ENCODE measurements around the gene SEPHS2. TPM values are rescaled to one million over a fixed set of nuclear protein-coding genes. Genes with fewer than 3 reads are reported as not detected.

The SEPHS2 gene
- total and polyA plus RNA-seq, 2 donors (not counting 3 experiments of a cell fraction or from before 2014, with no cell fraction given) = 22.9 to 32.8 TPM

DNA sequence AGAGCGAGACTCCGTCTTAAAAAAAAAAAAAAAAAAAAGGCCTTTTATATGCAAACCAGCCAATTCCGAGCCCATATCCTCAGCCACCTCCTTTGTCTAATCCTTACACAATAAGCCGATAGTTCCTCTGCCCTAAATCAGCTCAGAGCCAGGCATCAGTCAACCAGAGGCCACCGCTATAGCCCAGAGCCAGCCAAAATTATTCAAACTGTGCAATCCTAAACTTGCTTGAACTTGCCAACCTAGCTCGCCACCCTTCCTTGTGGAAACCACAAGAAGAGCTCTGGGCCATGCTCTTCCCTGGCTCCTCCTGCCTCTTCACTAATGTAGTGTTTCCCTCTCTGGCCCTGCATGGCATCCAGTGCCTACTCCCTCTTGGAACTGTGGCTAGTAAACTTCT lies 44.5 kb upstream of the SEPHS2 start:
- intact Hi-C loops (cut with micrococcal nuclease) (loop anchor here (5.0 kb wide), 1 partner anchor 43 kb away; the partner anchor contains the start of gene SEPHS2), dilution Hi-C loops (cut with MboI; ENCODE audit: extremely low pct_ligation_motif_present, low sequenced_read_pairs) (no loop called here)
- no peak for FAIRE-seq
- Histone ChIP-seq H3K4me2 (ENCODE audit: insufficient read depth, low read length) (no peak overlapping the region), H3K27ac (ENCODE audit: insufficient read depth, low read depth, low read length) (no peak overlapping the region), H4K20me1 (replicated peaks; ENCODE audit: control insufficient read depth, extremely low read depth, insufficient read depth, low read length) (no peaks in the 10 kb centered on the region), H3K27me3 (ENCODE audit: control insufficient read depth in 2 of 2, insufficient read depth in 2 of 2, low read length in 2 of 2) (no peaks in the 10 kb centered on the region), H3K36me3 (ENCODE audit: control insufficient read depth in 2 of 2, extremely low read depth in 1 of 2, insufficient read depth in 2 of 2, low read length in 2 of 2) (no peaks in the 10 kb centered on the region), H3K4me3 (replicated peaks in 1 of 3; ENCODE audit: insufficient read depth in 1 of 3, low read depth in 1 of 3, low read length in 3 of 3) (no peak overlapping the region), H2AFZ (ENCODE audit: low read depth, low read length) (no peak overlapping the region), H3K79me2 (ENCODE audit: control insufficient read depth, insufficient read depth, low read length) (no peaks in the 10 kb centered on the region), H3K9ac (replicated peaks; ENCODE audit: extremely low read depth, insufficient read depth, low read length) (no peak overlapping the region), H3K4me1 (ENCODE audit: control insufficient read depth, extremely low read depth, insufficient read depth, low read length) (peaks cover 16% of the 10 kb centered on the region), H3K9me1 (replicated peaks; ENCODE audit: control insufficient read depth, extremely low read depth, insufficient read depth, low read length) (no peaks in the 10 kb centered on the region), H3K9me3 (replicated peaks; ENCODE audit: control insufficient read depth, insufficient read depth, low read length) (no peaks in the 10 kb centered on the region)
- TF ChIP-seq, protein P1, sequence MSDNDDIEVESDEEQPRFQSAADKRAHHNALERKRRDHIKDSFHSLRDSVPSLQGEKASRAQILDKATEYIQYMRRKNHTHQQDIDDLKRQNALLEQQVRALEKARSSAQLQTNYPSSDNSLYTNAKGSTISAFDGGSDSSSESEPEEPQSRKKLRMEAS (IDR thresholded peaks at IDR 0.05; ENCODE audit: insufficient read depth, insufficient read length) = no peak
- TF ChIP-seq FOS (IDR thresholded peaks at IDR 0.05; ENCODE audit: borderline replicate concordance, insufficient read depth, low read length) (no peak), POLR2AphosphoS5 (IDR thresholded peaks at IDR 0.05; ENCODE audit: insufficient read depth, low read depth, low read length) (no peak), EZH2 (IDR thresholded peaks at IDR 0.05; ENCODE audit: borderline replicate concordance, low read depth, low read length, severe bottlenecking) (no peak), MYC (IDR thresholded peaks at IDR 0.05; ENCODE audit: low read depth, low read length) (no peak), JUN (IDR thresholded peaks at IDR 0.05; ENCODE audit: borderline replicate concordance, insufficient read depth, insufficient read length, low read depth) (no peak), GATA2 (IDR thresholded peaks at IDR 0.05; ENCODE audit: insufficient read depth, insufficient read length, low read depth, low read length) (no peak), POLR2A (IDR thresholded peaks at IDR 0.05; ENCODE audit: low read depth, low read length) (no peak)
- TF ChIP-seq, protein P2, sequence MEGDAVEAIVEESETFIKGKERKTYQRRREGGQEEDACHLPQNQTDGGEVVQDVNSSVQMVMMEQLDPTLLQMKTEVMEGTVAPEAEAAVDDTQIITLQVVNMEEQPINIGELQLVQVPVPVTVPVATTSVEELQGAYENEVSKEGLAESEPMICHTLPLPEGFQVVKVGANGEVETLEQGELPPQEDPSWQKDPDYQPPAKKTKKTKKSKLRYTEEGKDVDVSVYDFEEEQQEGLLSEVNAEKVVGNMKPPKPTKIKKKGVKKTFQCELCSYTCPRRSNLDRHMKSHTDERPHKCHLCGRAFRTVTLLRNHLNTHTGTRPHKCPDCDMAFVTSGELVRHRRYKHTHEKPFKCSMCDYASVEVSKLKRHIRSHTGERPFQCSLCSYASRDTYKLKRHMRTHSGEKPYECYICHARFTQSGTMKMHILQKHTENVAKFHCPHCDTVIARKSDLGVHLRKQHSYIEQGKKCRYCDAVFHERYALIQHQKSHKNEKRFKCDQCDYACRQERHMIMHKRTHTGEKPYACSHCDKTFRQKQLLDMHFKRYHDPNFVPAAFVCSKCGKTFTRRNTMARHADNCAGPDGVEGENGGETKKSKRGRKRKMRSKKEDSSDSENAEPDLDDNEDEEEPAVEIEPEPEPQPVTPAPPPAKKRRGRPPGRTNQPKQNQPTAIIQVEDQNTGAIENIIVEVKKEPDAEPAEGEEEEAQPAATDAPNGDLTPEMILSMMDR (IDR thresholded peaks at IDR 0.05; ENCODE audit: extremely low read depth in 1 of 2, insufficient read depth in 1 of 2, low read depth in 1 of 2, low read length in 2 of 2) = no peak
- DNase-seq (ENCODE audit: low read depth, low spot score) = no peak
- ChIA-PET CTCF (interaction anchor here (1.1 kb wide), 1 partner anchor 11 kb away, joined by 4 read pairs; no protein-coding TSS in a partner anchor), POLR2A (no interaction called here)
- no TSS peak for BruUV-seq (replicated peaks)
